ENCODE results near the gene ADCY10.

DNA sequence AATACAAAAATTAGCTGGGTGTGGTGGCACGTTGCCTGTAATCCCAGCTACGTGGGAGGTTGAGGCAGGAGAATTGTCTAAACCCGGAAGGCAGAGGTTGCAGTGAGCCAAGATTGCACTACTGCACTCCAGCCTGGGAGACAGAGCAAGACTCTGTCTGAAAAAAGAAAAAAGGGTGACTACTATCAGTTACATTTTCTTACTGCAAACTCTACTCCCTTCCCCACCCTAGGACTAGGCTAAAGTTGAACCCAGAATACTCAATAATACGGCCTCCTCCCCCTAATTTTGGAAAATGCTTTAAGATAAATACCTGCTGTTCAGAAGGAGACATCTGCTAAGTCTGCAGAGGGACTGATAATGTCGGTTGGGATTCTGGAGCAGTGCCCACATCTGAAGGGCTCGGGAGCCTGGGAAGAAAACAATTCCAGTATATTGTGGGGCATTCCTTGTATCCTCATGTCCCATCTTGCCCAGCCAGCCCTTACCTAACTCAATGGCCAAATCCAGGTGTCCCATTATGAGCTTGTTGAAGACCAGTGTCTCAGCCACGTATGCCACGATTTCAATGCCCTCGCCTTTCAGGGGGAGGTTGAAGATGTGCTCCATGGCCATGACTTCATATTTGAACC is 89.7 kb downstream of the ADCY10 start:
- TF ChIP-seq POLR2AphosphoS5 (IDR thresholded peaks at IDR 0.05; ENCODE audit: low read depth, low read length) (no peak), TAF1 (IDR thresholded peaks at IDR 0.05; ENCODE audit: borderline replicate concordance, insufficient read depth, low read length) (no peak)
- TF ChIP-seq, protein P1, sequence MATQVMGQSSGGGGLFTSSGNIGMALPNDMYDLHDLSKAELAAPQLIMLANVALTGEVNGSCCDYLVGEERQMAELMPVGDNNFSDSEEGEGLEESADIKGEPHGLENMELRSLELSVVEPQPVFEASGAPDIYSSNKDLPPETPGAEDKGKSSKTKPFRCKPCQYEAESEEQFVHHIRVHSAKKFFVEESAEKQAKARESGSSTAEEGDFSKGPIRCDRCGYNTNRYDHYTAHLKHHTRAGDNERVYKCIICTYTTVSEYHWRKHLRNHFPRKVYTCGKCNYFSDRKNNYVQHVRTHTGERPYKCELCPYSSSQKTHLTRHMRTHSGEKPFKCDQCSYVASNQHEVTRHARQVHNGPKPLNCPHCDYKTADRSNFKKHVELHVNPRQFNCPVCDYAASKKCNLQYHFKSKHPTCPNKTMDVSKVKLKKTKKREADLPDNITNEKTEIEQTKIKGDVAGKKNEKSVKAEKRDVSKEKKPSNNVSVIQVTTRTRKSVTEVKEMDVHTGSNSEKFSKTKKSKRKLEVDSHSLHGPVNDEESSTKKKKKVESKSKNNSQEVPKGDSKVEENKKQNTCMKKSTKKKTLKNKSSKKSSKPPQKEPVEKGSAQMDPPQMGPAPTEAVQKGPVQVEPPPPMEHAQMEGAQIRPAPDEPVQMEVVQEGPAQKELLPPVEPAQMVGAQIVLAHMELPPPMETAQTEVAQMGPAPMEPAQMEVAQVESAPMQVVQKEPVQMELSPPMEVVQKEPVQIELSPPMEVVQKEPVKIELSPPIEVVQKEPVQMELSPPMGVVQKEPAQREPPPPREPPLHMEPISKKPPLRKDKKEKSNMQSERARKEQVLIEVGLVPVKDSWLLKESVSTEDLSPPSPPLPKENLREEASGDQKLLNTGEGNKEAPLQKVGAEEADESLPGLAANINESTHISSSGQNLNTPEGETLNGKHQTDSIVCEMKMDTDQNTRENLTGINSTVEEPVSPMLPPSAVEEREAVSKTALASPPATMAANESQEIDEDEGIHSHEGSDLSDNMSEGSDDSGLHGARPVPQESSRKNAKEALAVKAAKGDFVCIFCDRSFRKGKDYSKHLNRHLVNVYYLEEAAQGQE (IDR thresholded peaks at IDR 0.05; ENCODE audit: insufficient read depth in 1 of 2, low read depth in 2 of 2, low read length in 2 of 2): no peak
